ENCODE data around the gene DCST2.

- TF ChIP-seq POLR2A (IDR thresholded peaks at IDR 0.05) (no peak), CTCF (IDR thresholded peaks at IDR 0.05) (no peak)
These were observed 6.9 kb upstream of the DCST2 start for GRCh38 chr1:155040358-155041093.
